GM12874 (cell line): ENCODE results near the gene TARBP2.

Experiments
- CTCF ChIP-seq: IDR thresholded peaks from 2 replicates; pipeline ENCODE4 v1.5.1; 2011; ENCODE audit warnings: low read depth, mild to moderate bottlenecking, control low read depth, low read length, moderate library complexity; ENCODE audit not compliant: insufficient read depth

TARBP2 gene

GRCh38 chr12:53466640-53467039, 34.4 kb upstream of the TARBP2 start:
- no peak for TF ChIP-seq CTCF

GRCh38 chr12:53467082-53467481, 34.0 kb upstream of the TARBP2 start:
- no peak for TF ChIP-seq CTCF

GRCh38 chr12:53467880-53468279, 33.2 kb upstream of the TARBP2 start:
- no peak for TF ChIP-seq CTCF

- no peak for TF ChIP-seq CTCF
These were observed 32.8 kb upstream of the TARBP2 start for GRCh38 chr12:53468282-53468681.

- no peak for TF ChIP-seq CTCF
These were observed 29.0 kb upstream of the TARBP2 start for GRCh38 chr12:53472056-53472582.

GRCh38 chr12:53474077-53474476, 27.0 kb upstream of the TARBP2 start:
- TF ChIP-seq CTCF: no peak

- no peak for TF ChIP-seq CTCF
These were observed 26.3 kb upstream of the TARBP2 start for GRCh38 chr12:53474819-53475218.
